ENCODE results near the gene MAPK4. TPM values are rescaled to one million over a fixed set of nuclear protein-coding genes. Genes with fewer than 3 reads are reported as not detected.
"Not testable (repeated sequence)": the region's sequence is repeated elsewhere in the genome, so short reads cannot be mapped to it uniquely, and the experiment has no call there.

MAPK4 gene
- not detected for total RNA-seq

- DNase-seq (ENCODE audit: low read depth in 2 of 3, low spot score in 2 of 3): peak in 2 of 3 donors; percentile 10 to 13
Measured at GRCh38 chr18:50559752-50560680, at the start of gene MAPK4. MAPK4 (plus strand) TSS chr18:50560087; CDS start chr18:50663959, 103,872 bp downstream.

GRCh38 chr18:50517277-50517676 is 42.6 kb upstream of the MAPK4 start:
- DNase-seq (ENCODE audit: low read depth in 2 of 3, low spot score in 2 of 3): not testable (repeated sequence)

DNA sequence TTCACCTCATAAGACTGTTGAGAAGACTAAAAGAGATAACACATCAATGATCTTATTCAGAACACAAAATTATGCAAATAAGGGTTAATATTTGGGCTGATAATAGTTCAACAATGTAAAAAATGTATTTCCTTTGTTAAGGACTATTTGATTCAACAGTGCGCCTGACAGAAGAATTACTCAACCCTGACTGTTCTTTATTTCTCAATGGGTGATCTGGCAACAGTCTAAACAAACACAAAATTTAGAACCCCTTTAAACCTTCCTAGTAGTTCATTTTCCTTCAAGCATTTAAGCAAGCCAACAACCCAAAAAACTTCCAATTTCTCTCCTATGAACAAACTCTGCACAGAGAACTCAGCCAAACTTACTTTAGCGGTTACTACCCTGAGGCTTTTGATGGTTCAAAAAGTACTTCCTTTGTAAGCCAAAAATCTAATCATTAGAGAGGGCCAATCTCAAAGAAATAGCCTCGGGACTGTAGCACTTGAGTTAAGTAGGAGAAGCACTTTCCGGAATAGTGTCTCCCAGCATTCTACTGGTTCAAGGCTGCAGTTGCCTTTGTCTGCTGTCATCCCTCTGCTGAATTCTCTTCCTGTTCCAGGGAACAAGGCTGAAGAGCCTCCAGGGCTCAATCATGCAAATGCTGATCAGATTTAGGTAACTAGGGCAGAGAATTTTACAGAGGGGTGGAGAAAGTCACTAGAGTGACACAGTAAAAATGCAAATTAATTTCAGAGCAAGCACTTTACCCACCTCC is 40.9 kb upstream of the MAPK4 start:
- DNase-seq (ENCODE audit: low read depth in 2 of 3, low spot score in 2 of 3): no peak

DNA sequence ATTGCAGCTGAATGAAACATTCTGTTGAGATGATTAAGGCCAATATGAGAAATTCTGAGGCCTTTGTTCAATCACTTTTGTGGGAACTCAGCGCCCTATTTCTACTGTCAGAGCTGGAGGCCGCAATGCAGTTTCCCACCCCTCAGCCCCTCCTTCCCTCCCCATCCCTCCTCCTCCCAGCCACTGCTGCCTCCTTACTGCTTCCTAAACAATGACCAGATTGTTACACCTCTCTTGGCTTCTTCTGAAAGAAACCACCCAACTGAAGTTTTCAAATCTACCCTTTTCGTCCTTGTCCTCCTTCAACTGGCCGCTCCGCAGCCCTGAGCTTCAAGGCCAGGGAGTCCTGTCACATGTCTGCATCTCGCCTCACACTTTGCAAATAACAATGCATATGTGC is 36.7 kb upstream of the MAPK4 start:
- DNase-seq (ENCODE audit: low read depth in 2 of 3, low spot score in 2 of 3): no peak

- no peak for DNase-seq (ENCODE audit: low read depth in 2 of 3, low spot score in 2 of 3)
Measured at GRCh38 chr18:50527636-50528307, 32.1 kb upstream of the MAPK4 start.

- DNase-seq (ENCODE audit: low read depth in 2 of 3, low spot score in 2 of 3): no peak
Measured at GRCh38 chr18:50528806-50529205, 31.1 kb upstream of the MAPK4 start.

GRCh38 chr18:50533822-50534221 is 26.1 kb upstream of the MAPK4 start:
- not testable (repeated sequence) for DNase-seq (ENCODE audit: low read depth in 2 of 3, low spot score in 2 of 3)

DNA sequence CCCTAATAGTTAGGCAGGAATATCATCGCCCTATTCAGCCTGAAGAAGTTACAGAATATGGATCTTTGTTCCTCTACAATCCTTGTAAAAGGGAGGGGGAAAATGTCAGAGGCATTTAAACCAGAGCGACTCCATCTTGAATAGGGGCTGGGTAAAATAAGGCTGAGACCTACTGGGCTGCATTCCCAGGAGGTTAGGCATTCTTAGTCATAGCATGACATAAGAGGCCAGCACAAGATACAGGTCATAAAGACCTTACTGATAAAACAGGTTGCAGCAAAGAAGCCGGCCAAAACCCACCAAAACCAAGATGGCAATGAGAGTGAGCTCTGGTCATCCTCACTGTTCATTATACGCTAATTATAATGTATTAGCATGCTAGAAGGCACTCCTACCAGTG is 15.4 kb upstream of the MAPK4 start:
- not testable (repeated sequence) for DNase-seq (ENCODE audit: low read depth in 2 of 3, low spot score in 2 of 3)

- no peak for DNase-seq (ENCODE audit: low read depth in 2 of 3, low spot score in 2 of 3)
Measured at GRCh38 chr18:50545936-50546335, 14.0 kb upstream of the MAPK4 start.

DNA sequence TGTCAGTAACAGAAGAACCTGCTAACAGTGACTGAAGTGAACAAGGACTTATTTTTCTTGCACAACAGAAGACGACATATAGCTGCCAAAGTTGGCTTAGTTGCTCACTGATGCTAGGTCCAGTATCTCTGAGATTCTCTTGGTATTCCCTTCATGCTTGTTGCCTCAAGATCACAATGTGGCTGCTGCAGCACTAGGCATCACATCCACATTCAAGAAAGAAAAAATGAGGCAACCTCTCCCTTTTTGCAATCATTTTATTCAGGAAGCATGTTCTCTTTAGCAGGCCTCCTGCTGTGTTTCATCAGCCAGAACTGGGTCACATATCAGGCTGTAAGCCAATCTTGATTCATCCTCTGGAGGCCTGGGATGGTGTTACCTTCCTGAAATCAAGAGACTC is 11.7 kb upstream of the MAPK4 start:
- DNase-seq (ENCODE audit: low read depth in 2 of 3, low spot score in 2 of 3): no peak

GRCh38 chr18:50551651-50552050 is 8.2 kb upstream of the MAPK4 start:
- DNase-seq (ENCODE audit: low read depth in 2 of 3, low spot score in 2 of 3): not testable (repeated sequence)

- DNase-seq (ENCODE audit: low read depth in 2 of 3, low spot score in 2 of 3): no peak
Measured at GRCh38 chr18:50558157-50558556, 1.7 kb upstream of the MAPK4 start.

GRCh38 chr18:50558948-50559751 is 737 bp upstream of the MAPK4 start:
- no peak for DNase-seq (ENCODE audit: low read depth in 2 of 3, low spot score in 2 of 3)

DNA sequence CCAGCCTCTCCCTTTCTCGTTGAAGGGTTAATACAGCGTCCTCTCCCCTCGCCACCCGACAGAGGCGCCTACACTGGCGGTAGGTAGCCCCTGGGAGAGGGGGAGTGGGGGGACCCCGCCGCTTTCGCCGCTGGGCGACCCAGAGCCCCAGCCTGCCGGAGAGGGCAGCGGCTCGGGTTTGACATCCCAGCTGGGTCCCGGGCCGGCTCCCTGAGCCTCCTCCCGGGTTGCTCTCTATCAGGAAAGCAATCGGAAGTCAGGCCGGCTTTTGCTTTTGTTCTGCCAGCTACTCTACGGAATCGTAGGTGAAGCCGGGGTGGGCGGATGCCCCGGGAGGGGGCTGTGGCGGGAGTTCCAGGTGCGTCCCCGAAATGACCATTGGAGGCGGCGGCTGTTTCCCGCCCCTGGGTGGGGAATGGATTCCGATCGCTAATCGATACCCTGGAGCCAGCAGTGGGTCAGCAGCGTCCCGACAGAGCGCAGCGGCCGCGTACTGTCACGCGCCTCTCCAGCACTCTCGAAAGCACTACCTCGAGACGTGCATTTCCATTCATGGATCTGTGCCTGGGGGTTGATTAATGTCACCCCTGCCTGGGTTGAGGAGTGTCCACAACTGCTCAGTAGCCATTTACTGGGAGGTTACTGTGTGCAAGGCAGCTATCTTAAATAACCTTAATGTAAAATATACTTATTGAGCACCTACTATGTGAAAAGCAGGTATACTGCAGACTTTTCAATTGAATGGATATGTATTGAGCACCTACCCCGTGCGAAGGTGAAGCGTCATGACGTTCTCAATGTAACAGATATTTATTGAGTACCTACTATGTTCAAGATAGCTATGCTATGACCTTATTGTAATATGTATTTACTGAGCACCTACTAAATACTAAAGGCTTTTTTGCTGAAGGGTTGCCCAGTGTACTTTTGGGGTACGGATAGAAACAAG is 1.1 kb downstream of the MAPK4 start:
- no peak for DNase-seq (ENCODE audit: low read depth in 2 of 3, low spot score in 2 of 3)

DNA sequence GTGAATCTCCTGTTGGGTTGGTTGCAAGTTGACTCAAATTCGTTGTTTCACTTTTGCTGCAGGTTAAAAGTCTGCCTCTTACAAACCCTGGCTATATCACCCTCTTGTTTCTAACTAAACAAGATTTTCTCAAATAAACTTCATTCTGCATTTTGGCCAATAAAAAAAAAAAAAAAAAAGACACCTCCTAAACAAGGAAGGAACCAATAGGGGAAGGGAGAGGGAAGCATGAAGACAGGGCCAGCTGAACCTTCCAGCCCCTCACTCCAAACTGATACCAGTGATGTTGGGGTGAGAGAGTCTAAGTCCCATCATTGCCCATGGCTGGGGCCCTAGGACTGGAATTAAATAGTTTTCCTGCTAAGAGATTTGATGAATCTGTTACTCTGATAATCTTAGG is 2.4 kb downstream of the MAPK4 start:
- not testable (repeated sequence) for DNase-seq (ENCODE audit: low read depth in 2 of 3, low spot score in 2 of 3)

DNA sequence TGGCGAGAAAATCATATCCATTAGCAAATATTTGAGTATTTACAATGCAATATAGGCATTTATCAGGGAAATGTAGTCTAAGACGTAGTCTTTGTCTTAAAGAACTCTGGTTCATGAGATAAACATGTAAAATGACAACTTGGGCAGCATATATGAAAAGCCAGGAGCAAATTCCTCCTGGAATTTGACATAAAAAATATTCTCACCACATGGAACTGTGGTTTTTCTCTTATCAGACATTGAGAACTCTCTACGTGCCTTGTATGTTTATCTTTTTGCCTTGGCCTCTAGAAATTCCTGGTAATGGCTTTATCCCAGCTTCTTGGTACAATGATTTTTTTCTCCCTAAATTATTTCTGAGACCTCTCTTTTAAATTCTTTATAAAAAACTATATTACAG is 2.8 kb downstream of the MAPK4 start:
- no peak for DNase-seq (ENCODE audit: low read depth in 2 of 3, low spot score in 2 of 3)

- DNase-seq (ENCODE audit: low read depth in 2 of 3, low spot score in 2 of 3): no peak
Measured at GRCh38 chr18:50563376-50563775, 3.5 kb downstream of the MAPK4 start.

DNA sequence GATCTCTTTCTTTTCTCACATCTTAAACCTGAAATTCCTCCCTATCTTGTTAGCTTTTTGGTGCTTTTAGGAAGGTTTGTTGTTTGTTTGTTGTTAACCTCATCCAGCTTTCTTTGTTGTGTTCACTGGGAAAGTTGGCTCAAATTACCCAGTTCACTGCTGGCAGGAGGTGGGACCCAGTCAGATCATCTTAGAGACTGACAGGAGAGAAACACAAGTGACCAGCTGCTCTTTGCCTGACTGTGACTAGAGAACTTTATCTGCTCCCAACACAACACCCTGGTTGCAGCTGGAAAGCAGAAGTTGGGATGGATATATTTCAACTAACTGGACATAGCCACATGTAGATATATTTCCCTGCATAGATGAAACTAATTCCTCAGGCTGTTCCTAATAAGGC is 10.0 kb downstream of the MAPK4 start:
- no peak for DNase-seq (ENCODE audit: low read depth in 2 of 3, low spot score in 2 of 3)

DNA sequence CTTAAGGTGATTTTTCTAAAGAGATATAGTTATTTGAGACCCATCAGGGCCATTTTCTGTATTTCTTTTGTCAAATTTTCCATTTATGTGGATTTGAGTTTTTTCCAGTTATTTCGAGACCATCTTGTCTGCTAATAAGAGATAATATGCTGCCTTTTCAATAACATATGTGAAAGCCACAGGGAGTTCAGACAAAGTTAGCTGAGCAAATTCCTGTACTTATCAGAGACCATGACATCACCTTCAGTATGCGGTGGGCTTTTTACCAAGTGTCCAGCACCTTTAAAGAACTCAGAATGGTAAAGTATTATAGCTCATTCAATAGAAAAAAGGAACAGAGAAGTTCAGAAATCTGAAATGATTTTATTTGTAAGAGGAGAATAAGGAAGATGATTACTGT is 11.7 kb downstream of the MAPK4 start:
- no peak for DNase-seq (ENCODE audit: low read depth in 2 of 3, low spot score in 2 of 3)
